GM10266 (cell line): ENCODE measurements around the gene SUMF2.
A peak's percentile ranks its signal among the peaks of the same experiment; 100 is the strongest.
"Not testable (repeated sequence)": the region's sequence is repeated elsewhere in the genome, so short reads cannot be mapped to it uniquely, and the experiment has no call there.

ENCODE experiments used
- DNase-seq: peaks from one replicate; pipeline ENCODE4 v3.0.0; 2012; ENCODE audit errors: extremely low spot score
- CTCF ChIP-seq: IDR thresholded peaks from 2 replicates; pipeline ENCODE4 v1.5.1; 2012; ENCODE audit warnings: mild to moderate bottlenecking, low read depth; ENCODE audit not compliant: control insufficient read depth, insufficient read depth; ENCODE audit errors: missing control alignments

SUMF2 gene

DNA sequence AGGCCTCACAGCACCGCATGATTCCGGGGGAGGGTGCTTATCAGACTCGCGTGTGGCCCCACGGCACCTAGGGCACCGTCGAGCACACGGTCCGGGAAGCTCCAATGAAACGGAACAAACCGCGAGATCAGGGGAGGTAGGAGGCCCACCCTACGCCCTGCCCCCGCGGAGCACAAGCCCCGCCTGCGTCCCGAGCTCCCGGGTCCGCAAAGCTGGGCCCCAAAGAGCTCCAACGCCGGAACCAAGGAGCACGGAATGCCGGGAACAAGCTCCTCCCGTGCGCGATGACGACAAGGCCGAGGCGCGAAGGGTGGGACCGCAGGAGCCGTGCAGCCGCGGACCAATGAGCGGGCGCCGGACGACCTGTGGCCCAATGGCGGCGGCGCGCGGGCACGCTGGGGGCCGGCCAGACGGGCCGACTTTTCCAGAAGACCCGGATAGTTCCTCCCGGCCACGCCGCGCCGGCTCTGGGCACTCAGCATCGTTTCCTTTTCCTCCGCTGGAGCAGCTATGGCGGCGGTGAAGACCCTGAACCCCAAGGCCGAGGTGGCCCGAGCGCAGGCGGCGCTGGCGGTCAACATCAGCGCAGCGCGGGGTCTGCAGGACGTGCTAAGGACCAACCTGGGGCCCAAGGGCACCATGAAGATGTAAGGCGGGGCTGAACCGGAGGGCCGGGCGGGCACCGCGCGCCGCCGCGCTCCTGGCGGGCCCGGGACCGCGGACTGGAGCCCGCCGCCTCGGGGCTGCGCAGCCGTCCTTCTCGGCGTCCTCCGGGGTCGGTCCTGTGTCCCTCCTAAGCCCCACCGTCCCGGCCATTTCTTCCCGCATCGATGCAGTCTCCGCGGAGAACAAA, 12.5 kb upstream of the SUMF2 start, which contains the start of the genes CCT6A and PSPH:
Gene CCT6A, plus strand, starts transcription at position 427 of the 853 bp plus-strand sequence. Its CDS starts 84 bp downstream, at position 511.
Gene PSPH, minus strand, starts transcription at position 106 of the 853 bp plus-strand sequence. CDS start 30,232 bp downstream, outside the sequence.
- peak; percentile 96 for DNase-seq
- no peak for TF ChIP-seq CTCF

GRCh38 chr7:56053379-56053778, 10.7 kb upstream of the SUMF2 start:
- no peak for TF ChIP-seq CTCF
- no peak for DNase-seq

DNA sequence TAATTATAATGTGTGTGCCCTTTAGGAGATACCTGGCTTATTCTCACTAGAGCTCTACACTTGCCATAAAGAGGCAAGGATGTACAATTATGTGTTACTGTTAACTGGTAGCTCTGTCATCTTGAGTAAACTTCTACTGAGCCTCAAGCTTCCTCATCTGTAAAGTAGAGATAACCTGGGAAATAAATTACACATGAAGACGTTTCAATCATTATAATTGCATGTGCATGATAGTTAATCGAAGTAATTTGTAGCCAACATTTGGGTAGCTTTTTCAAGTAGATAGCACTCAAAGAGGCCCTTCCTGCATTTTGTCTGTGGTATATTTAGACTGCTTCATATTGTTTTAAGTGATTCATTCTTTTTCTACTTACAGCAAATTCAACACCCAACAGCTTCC, 10.1 kb upstream of the SUMF2 start:
- no peak for TF ChIP-seq CTCF
- no peak for DNase-seq

- DNase-seq, result no peak
- no peak for TF ChIP-seq CTCF
Observed at GRCh38 chr7:56062382-56062781, 1.7 kb upstream of the SUMF2 start.

GRCh38 chr7:56063500-56063881, 595 bp upstream of the SUMF2 start:
- no peak for DNase-seq
- TF ChIP-seq CTCF, result no peak

GRCh38 chr7:56066376-56066775, 2.3 kb downstream of the SUMF2 start:
- not testable (repeated sequence) for DNase-seq

DNA sequence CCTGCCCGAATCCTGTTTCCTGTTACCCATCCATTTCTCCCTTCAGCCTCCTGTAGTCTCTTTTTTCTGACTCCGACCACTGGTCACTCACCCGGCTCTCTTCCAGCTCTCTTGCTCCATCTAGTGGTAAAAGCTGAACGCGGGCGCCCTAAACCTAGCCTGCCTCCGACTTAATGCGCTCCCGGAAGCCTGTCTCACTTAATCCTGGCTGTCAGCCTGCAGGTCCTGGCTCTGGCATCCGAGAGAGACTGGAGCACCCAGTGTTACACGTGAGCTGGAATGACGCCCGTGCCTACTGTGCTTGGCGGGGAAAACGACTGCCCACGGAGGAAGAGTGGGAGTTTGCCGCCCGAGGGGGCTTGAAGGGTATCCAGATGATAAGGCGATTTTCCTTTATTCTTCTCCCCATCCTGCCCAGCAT, 10.3 kb downstream of the SUMF2 start:
- DNase-seq, result peak; percentile 80

More for the DNA sequence above, 10.3 kb downstream of the SUMF2 start:
- TF ChIP-seq CTCF, result peak; percentile 86
